HCT116 (cell line): ENCODE measurements around the gene TLL2. TPM values are rescaled to one million over a fixed set of nuclear protein-coding genes. Genes with fewer than 3 reads are reported as not detected.

Experiments used
- ATAC-seq: fragments of 200-7000 bp; cut with Tn5 transposase; 2 replicates; pipeline ENCODE4 v1.9.1; 2020; ENCODE audit warnings: mild to moderate bottlenecking, moderate library complexity
- BruUV-seq: library from RNA; stranded (reverse); fragments of 400-500 nt; replicated peaks from 2 replicates; lab custom pipeline; 2021; lab: Mats Ljungman, UMichigan
- CTCF ChIA-PET: fragments of 300-600 bp; sonication (Branson Sonifier 250); formaldehyde crosslinking; loops from one replicate; lab custom pipeline; 2021; ENCODE audit warnings: antibody characterized with exemption; lab: Charles Lee
- POLR2A ChIA-PET: fragments of 300-600, 350-600 bp; sonication (Branson Sonifier 250); formaldehyde crosslinking; loops from one replicate; lab custom pipeline; 2021; ENCODE audit warnings: antibody characterized with exemption; lab: Charles Lee
- RAD21 ChIA-PET, 2 experiments: fragments of 300-600 bp; sonication (Branson Sonifier 250); formaldehyde crosslinking; loops; one replicate each; lab custom pipeline; 2023; ENCODE audit warnings: low total read pairs in 2 of 2; ENCODE audit not compliant: uncharacterized antibody in 2 of 2, unreplicated experiment in 2 of 2, low non-redundant PET in 1 of 2; lab: Charles Lee
- DNase-seq: peaks from one replicate; pipeline ENCODE4 v3.0.0-alpha.2; 2010; ENCODE audit warnings: low read depth, low spot score
- H2AFZ ChIP-seq: fragments of 200-600 bp; shearing (Covaris generic), sonication (generic); 2 replicates; pipeline ENCODE4 v1.6.1; 2017; ENCODE audit warnings: low read depth, mixed run types, mixed read lengths, antibody characterized with exemption, low read length; ENCODE audit not compliant: poor library complexity, severe bottlenecking
- H3K27ac ChIP-seq: 2 replicates; pipeline ENCODE4 v1.5.1; 2012; ENCODE audit warnings: low read depth, low read length
- H3K27me3 ChIP-seq: fragments of 200-600 bp; sonication (generic); 2 replicates; pipeline ENCODE4 v1.6.1; 2016; ENCODE audit warnings: mixed run types, low read length, mixed read lengths; ENCODE audit not compliant: insufficient read depth
- H3K36me3 ChIP-seq, 2 experiments: fragments of 200-500 bp in 1 of 2; fragments of 200-600 bp in 1 of 2; sonication (Bioruptor generic) in 1 of 2; sonication (generic) in 1 of 2; 2 replicates each; pipeline versions ENCODE4 v1.5.1 to v1.6.1; 2014 to 2016; ENCODE audit warnings: low read length in 2 of 2, inconsistent platforms in 1 of 2, mixed read lengths in 1 of 2, mixed run types in 1 of 2; ENCODE audit not compliant: insufficient read depth in 2 of 2, control insufficient read depth in 1 of 2
- H3K4me1 ChIP-seq, 2 experiments: fragments of 200-600 bp in 1 of 2; sonication (generic) in 1 of 2; 2 replicates each; pipeline versions ENCODE4 v1.5.1 to v1.6.1; 2012 to 2017; ENCODE audit warnings: low read length in 2 of 2, inconsistent platforms in 1 of 2, mild to moderate bottlenecking in 1 of 2, mixed read lengths in 1 of 2, mixed run types in 1 of 2, moderate library complexity in 1 of 2; ENCODE audit not compliant: insufficient read depth in 2 of 2, control insufficient read depth in 1 of 2
- H3K4me2 ChIP-seq: fragments of 200-600 bp; sonication (generic); 2 replicates; pipeline ENCODE4 v1.6.1; 2017; ENCODE audit warnings: mixed run types, low read length, mixed read lengths
- H3K4me3 ChIP-seq, 2 experiments: fragments of 200-600 bp in 1 of 2; sonication (generic) in 1 of 2; replicated peaks in 1 of 2; 2 replicates each; pipeline ENCODE4 v1.5.1; 2011 to 2016; ENCODE audit warnings: low read length in 2 of 2, control low read depth in 1 of 2, low read depth in 1 of 2, mild to moderate bottlenecking in 1 of 2, mixed read lengths in 1 of 2, mixed run types in 1 of 2
- H3K79me2 ChIP-seq: fragments of 200-600 bp; sonication (generic); 2 replicates; pipeline ENCODE4 v1.6.1; 2017; ENCODE audit warnings: mild to moderate bottlenecking, mixed run types, low read length, moderate library complexity, mixed read lengths; ENCODE audit not compliant: insufficient read depth
- H3K9ac ChIP-seq: fragments of 200-600 bp; sonication (generic); 2 replicates; pipeline ENCODE4 v1.6.1; 2016; ENCODE audit warnings: low read length, mixed read lengths
- H3K9me2 ChIP-seq: fragments of 200-600 bp; sonication (generic), shearing (Covaris generic); 2 replicates; pipeline ENCODE4 v1.6.1; 2017; ENCODE audit warnings: mixed run types, mild to moderate bottlenecking, moderate library complexity; ENCODE audit not compliant: insufficient read depth
- H3K9me3 ChIP-seq, 2 experiments: fragments of 200-500 bp in 1 of 2; fragments of 200-600 bp in 1 of 2; sonication (Bioruptor generic) in 1 of 2; sonication (generic) in 1 of 2; 2 replicates each; pipeline ENCODE4 v1.6.1; 2014 to 2017; ENCODE audit warnings: low read length in 2 of 2, mixed read lengths in 2 of 2, inconsistent platforms in 1 of 2, low read depth in 1 of 2, mild to moderate bottlenecking in 1 of 2, mixed run types in 1 of 2, moderate library complexity in 1 of 2; ENCODE audit not compliant: control insufficient read depth in 1 of 2, insufficient read depth in 1 of 2
- H4K20me1 ChIP-seq: fragments of 200-600 bp; sonication (generic), shearing (Covaris generic); 2 replicates; pipeline ENCODE4 v1.6.1; 2017; ENCODE audit warnings: mixed run types, mild to moderate bottlenecking, moderate library complexity; ENCODE audit not compliant: insufficient read depth
- CEBPB ChIP-seq: IDR thresholded peaks from 2 replicates; pipeline ENCODE4 v1.6.1; 2012; ENCODE audit warnings: low read depth
- EGR1 ChIP-seq: IDR thresholded peaks from 2 replicates; pipeline ENCODE4 v1.6.1; 2012; ENCODE audit warnings: low read depth
- FOSL1 ChIP-seq: IDR thresholded peaks from 2 replicates; pipeline ENCODE4 v1.6.1; 2012; ENCODE audit warnings: low read depth
- RAD21 ChIP-seq: IDR thresholded peaks from 2 replicates; pipeline ENCODE4 v1.6.1; 2012; ENCODE audit warnings: low read depth, mild to moderate bottlenecking
- SIN3A ChIP-seq: IDR thresholded peaks from 2 replicates; pipeline ENCODE4 v1.6.1; 2012; ENCODE audit warnings: low read depth
- SRF ChIP-seq: IDR thresholded peaks from 2 replicates; pipeline ENCODE4 v1.6.1; 2012; ENCODE audit warnings: low read depth
- TCF7L2 ChIP-seq: IDR thresholded peaks from 2 replicates; pipeline ENCODE4 v1.7.0; 2011; ENCODE audit warnings: borderline replicate concordance, inconsistent platforms; ENCODE audit not compliant: insufficient read depth, insufficient read length; ENCODE audit errors: extremely low read depth
- intact Hi-C: fragments of 100-400 bp; cut with micrococcal nuclease; formaldehyde crosslinking; loops from 2 replicates; pipeline ENCODE4 v1.10.0; 2022
- total RNA-seq: library from RNA; stranded (reverse); gene quantifications from one replicate; pipeline ENCODE4 v1.2.1, GENCODE V29; 2021; ENCODE audit not compliant: unreplicated experiment
- TF ChIP-seq, protein P1 (sequence below): IDR thresholded peaks from 2 replicates; pipeline ENCODE4 v1.6.1; 2011; ENCODE audit warnings: mild to moderate bottlenecking, low read length, moderate library complexity; ENCODE audit not compliant: insufficient replicate concordance; ENCODE audit errors: extremely low read depth
- TF ChIP-seq, protein P2 (sequence below): IDR thresholded peaks from 2 replicates; pipeline ENCODE4 v1.6.1; 2012

TLL2 gene
- total RNA-seq, 1 experiment from 2014 or later, result 1.3 TPM

DNA sequence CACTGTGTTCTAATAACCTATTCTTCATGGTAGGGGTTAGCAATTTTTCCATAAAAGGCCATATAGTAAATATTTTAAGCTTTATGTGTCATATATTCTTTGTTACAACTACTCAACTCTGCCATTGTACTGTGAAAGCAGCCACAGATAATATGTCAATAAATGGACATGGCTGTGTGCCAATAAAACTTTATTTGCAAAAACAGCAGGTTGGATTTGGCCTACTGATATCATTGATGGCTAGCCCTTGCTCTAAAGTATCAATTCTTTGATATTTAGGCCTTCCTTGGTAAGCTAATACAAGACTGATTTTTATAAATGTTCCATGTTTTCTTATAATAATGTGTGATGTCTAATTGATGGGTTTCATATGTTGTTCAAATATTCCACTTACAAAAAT is 77.7 kb downstream of the TLL2 start (continued):
- TF ChIP-seq, protein P1, sequence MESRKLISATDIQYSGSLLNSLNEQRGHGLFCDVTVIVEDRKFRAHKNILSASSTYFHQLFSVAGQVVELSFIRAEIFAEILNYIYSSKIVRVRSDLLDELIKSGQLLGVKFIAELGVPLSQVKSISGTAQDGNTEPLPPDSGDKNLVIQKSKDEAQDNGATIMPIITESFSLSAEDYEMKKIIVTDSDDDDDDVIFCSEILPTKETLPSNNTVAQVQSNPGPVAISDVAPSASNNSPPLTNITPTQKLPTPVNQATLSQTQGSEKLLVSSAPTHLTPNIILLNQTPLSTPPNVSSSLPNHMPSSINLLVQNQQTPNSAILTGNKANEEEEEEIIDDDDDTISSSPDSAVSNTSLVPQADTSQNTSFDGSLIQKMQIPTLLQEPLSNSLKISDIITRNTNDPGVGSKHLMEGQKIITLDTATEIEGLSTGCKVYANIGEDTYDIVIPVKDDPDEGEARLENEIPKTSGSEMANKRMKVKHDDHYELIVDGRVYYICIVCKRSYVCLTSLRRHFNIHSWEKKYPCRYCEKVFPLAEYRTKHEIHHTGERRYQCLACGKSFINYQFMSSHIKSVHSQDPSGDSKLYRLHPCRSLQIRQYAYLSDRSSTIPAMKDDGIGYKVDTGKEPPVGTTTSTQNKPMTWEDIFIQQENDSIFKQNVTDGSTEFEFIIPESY, result no peak
- TF ChIP-seq FOSL1, result no peak
- no peak for TF ChIP-seq CEBPB
- TF ChIP-seq RAD21, result no peak

DNA sequence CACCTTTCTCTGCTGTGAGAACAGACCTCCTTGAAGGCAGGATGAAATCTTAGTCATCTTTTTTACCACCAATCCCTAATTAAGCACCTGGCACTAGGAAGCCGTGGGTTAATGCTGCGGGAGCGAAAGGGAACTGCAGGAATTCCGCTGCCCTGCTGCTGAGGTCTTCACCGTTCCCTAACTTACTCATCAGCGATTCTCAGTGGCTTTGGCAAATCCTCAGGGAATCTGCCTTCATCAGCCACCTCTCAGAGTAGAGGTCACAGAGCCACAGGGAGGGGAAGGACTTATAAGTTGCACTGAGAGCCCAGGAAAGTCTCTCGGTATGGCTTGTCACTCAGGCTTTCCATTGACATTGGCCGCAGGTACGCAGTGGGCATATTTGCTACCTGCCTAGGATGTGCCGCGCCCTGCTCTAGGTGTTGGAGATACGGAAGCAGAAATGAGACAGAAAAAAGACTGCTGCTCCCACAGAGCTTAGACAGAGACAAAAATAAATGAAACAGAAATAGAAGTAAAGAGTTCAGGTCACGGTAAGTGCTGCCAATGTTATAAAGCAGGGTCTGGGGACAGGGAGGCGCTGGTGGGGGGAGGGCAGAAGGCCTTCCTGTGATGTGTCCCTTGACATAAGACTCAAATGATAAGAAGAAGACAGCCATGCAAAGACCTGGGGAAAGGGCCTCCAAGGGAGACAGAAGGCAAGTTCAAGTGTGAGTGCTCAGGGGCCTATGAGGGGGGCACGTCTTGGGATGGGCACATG is 82.3 kb downstream of the TLL2 start:
- BruUV-seq, result no TSS peak
- Histone ChIP-seq H3K27me3 (peaks cover 15% of the 10 kb centered on the region), H3K36me3 (no peaks in the 10 kb centered on the region), H3K9ac (no peak overlapping the region), H3K4me2 (no peak overlapping the region), H3K27ac (no peak overlapping the region), H4K20me1 (no peaks in the 10 kb centered on the region), H3K9me2 (no peaks in the 10 kb centered on the region), H3K4me3 (no peak overlapping the region), H3K4me1 (no peaks in the 10 kb centered on the region), H3K79me2 (no peaks in the 10 kb centered on the region), H3K9me3 (no peaks in the 10 kb centered on the region), H2AFZ (no peak overlapping the region)
- TF ChIP-seq EGR1, result no peak
- TF ChIP-seq TCF7L2, result no peak
- no peak for TF ChIP-seq SRF
- no peak for TF ChIP-seq SIN3A
- TF ChIP-seq, protein P2, sequence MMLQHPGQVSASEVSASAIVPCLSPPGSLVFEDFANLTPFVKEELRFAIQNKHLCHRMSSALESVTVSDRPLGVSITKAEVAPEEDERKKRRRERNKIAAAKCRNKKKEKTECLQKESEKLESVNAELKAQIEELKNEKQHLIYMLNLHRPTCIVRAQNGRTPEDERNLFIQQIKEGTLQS, result no peak
- ChIA-PET RAD21 (no interaction called here), CTCF (no interaction called here), POLR2A (no interaction called here)
- no peak for ATAC-seq
- DNase-seq, result no peak
- intact Hi-C loops, result no loop called here
